ENCODE results near the gene CNOT8. TPM values are rescaled to one million over a fixed set of nuclear protein-coding genes. Genes with fewer than 3 reads are reported as not detected.

CNOT8 gene
- total RNA-seq, 2 donors from 2014 or later: 65.3 to 67.1 TPM

- DNase-seq (ENCODE audit: low spot score) (no peak), ATAC-seq (no peak)
- H3K36me3 Mint-ChIP-seq: no peaks in the 10 kb centered on the region
- H3K4me3 Mint-ChIP-seq: no peak overlapping the region
- no peak overlapping the region for H3K27ac Mint-ChIP-seq
- no peaks in the 10 kb centered on the region for H3K27me3 Mint-ChIP-seq
- H3K9me3 Mint-ChIP-seq: no peaks in the 10 kb centered on the region
- H3K4me1 Mint-ChIP-seq (ENCODE audit: low read depth in 2 of 2): no peaks in the 10 kb centered on the region
These were observed 15.5 kb upstream of the CNOT8 start for GRCh38 chr5:154842689-154843530.

DNA sequence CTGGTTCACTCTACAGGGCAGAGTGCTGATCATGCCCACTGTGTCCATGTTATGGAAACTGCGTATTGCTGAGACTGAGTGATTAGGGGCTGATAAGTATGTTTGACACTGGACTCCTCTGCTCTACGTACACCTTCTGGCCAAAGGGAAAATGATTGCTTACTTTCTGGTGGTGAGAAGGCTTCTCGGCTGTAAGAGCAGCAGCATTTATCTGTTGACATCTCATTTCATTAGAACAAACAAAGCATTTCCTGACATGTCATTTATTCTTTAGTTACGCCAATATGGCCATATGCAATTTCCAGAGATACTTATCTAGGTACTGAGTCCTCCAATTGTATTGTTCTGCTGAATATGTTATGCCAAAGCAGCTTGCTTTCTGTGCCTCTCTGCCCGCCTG, 13.6 kb upstream of the CNOT8 start:
- H3K4me3 Mint-ChIP-seq: no peak overlapping the region
- H3K27ac Mint-ChIP-seq: no peak overlapping the region
- no peaks in the 10 kb centered on the region for H3K36me3 Mint-ChIP-seq
- DNase-seq (ENCODE audit: low spot score): no peak
- no peaks in the 10 kb centered on the region for H3K9me3 Mint-ChIP-seq
- no peak for ATAC-seq
- no peaks in the 10 kb centered on the region for H3K4me1 Mint-ChIP-seq (ENCODE audit: low read depth in 2 of 2)
- H3K27me3 Mint-ChIP-seq: no peaks in the 10 kb centered on the region

GRCh38 chr5:154849264-154849785, 9.1 kb upstream of the CNOT8 start:
- no peak for DNase-seq (ENCODE audit: low spot score)
- H3K36me3 Mint-ChIP-seq: no peaks in the 10 kb centered on the region
- H3K9me3 Mint-ChIP-seq: no peaks in the 10 kb centered on the region
- H3K27ac Mint-ChIP-seq: no peak overlapping the region
- H3K4me3 Mint-ChIP-seq: no peak overlapping the region
- H3K27me3 Mint-ChIP-seq: no peaks in the 10 kb centered on the region
- H3K4me1 Mint-ChIP-seq (ENCODE audit: low read depth in 2 of 2): no peaks in the 10 kb centered on the region
- ATAC-seq: no peak

- DNase-seq (ENCODE audit: low spot score) (no peak), ATAC-seq (no peak)
- Mint-ChIP-seq H3K36me3 (no peaks in the 10 kb centered on the region), H3K27ac (no peak overlapping the region), H3K4me1 (ENCODE audit: low read depth in 2 of 2) (no peaks in the 10 kb centered on the region), H3K27me3 (no peaks in the 10 kb centered on the region), H3K9me3 (no peaks in the 10 kb centered on the region), H3K4me3 (no peak overlapping the region)
These were observed 8.6 kb upstream of the CNOT8 start for GRCh38 chr5:154849791-154850201.

- no peaks in the 10 kb centered on the region for H3K36me3 Mint-ChIP-seq
- ATAC-seq (no peak), DNase-seq (ENCODE audit: low spot score) (no peak)
- no peaks in the 10 kb centered on the region for H3K9me3 Mint-ChIP-seq
- H3K27ac Mint-ChIP-seq: no peak within 1 kb of the TSS
- H3K4me1 Mint-ChIP-seq (ENCODE audit: low read depth in 2 of 2): no peaks in the 10 kb centered on the region
- no peaks in the 10 kb centered on the region for H3K27me3 Mint-ChIP-seq
- H3K4me3 Mint-ChIP-seq: no peak within 1 kb of the TSS
These were observed 8.0 kb upstream of the CNOT8 start, which contains the start of gene FAXDC2 for GRCh38 chr5:154850255-154851062. FAXDC2 (minus strand) TSS chr5:154850603; CDS start chr5:154838178, 12,425 bp downstream.

DNA sequence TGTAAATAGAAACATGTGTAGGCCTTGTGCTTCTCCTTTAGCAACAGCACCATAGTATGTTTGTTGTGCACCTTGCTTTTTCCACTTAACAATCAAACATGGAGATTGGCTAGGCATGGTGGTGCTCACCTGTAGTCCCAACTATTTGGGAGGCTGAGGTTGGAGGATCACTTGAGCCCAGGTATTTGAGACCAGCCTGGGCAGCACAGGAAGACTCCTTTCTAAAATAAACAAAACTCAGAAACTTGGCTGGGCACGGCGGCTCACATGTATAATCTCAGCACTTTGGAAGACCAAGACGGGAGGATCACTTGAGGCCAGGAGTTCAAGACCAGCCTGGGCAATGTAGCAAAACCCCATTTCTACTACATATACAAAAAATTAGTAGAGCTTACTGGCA, 7.1 kb upstream of the CNOT8 start:
- no peak for DNase-seq (ENCODE audit: low spot score)
- Mint-ChIP-seq H3K4me3 (no peak overlapping the region), H3K27me3 (no peaks in the 10 kb centered on the region), H3K4me1 (ENCODE audit: low read depth in 2 of 2) (no peaks in the 10 kb centered on the region), H3K36me3 (no peaks in the 10 kb centered on the region), H3K9me3 (no peaks in the 10 kb centered on the region), H3K27ac (no peak overlapping the region)
- ATAC-seq: no peak

DNA sequence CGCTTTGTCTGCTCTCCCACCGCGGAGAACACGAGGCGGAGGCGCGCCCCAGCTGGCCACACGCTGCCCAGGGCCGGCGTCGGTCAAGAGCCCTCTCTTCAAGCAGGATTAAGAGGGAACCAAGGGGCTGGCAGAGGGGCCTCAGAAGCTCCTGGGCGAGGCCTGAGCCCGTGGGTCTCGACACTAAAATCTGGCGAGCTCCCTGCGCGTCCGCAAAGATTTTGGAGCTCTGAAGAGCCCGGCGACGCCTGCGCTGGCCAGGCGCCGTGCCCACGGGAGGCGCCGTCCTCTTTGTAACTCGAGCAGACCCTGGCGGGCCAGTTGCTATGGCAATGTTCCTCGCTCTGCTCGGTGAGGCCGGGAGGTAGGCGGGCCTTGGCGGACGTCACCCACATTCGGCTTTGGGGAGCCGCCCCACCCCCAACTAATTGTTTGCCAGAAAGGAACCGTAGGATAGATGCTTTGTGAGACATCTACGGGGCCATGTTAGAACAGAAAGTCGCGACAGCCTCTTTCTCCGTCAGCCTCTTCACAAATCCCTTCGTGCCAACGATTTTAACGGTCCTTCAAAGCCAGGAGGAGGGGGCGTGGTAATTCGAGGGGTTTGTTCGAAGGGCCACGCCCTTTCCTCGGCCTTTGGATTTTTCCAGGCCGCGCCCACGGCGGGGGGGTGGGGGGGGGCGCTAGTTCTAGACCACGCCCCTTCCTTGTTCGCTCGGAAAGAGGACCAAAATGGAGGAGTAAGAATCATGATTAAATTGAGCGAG, 714 bp upstream of the CNOT8 start:
- Mint-ChIP-seq H3K36me3 (peaks cover 7% of the 10 kb centered on the region), H3K4me3 (peak overlapping the region; percentile 98), H3K9me3 (no peaks in the 10 kb centered on the region), H3K27ac (peak overlapping the region; percentile 89 to 90), H3K4me1 (ENCODE audit: low read depth in 2 of 2) (peaks cover 34 to 44% of the 10 kb centered on the region in 2 donors), H3K27me3 (no peaks in the 10 kb centered on the region)
- peak; percentile 88 for DNase-seq (ENCODE audit: low spot score)
- peak; percentile 73 to 78 for ATAC-seq

- peak overlapping the region; percentile 89 to 90 for H3K27ac Mint-ChIP-seq
- no peak for ATAC-seq
- no peaks in the 10 kb centered on the region for H3K9me3 Mint-ChIP-seq
- H3K4me3 Mint-ChIP-seq: peak overlapping the region; percentile 98
- H3K36me3 Mint-ChIP-seq: peaks cover 7% of the 10 kb centered on the region
- H3K4me1 Mint-ChIP-seq (ENCODE audit: low read depth in 2 of 2): peaks cover 41 to 52% of the 10 kb centered on the region in 2 donors
- DNase-seq (ENCODE audit: low spot score): no peak
- no peaks in the 10 kb centered on the region for H3K27me3 Mint-ChIP-seq
These were observed 795 bp downstream of the CNOT8 start for GRCh38 chr5:154858972-154859871.

DNA sequence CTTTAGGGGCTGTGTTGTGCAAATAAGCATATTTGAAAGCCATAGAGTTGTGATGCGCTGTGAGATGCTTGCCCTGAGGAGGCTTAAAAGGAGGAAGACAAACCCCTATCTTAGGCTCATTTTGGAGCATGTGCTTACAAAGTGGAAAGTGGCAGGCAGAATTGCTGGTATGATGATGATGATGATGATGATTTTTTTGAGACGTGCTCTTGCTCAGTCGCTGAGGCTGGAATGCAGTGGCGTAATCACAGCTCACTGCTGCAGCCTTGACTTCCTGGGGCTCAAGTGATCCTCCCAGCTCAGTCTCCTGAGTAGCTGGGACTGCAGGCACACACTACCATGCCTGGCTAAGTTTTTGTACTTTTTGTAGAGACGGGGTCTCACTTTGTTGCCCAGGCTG, 1.7 kb downstream of the CNOT8 start:
- peaks cover 9% of the 10 kb centered on the region for H3K36me3 Mint-ChIP-seq
- peaks cover 44 to 54% of the 10 kb centered on the region in 2 donors for H3K4me1 Mint-ChIP-seq (ENCODE audit: low read depth in 2 of 2)
- no peaks in the 10 kb centered on the region for H3K9me3 Mint-ChIP-seq
- H3K27ac Mint-ChIP-seq: peak overlapping the region; percentile 89 to 90
- DNase-seq (ENCODE audit: low spot score) (no peak), ATAC-seq (no peak)
- H3K4me3 Mint-ChIP-seq: peak overlapping the region; percentile 98
- no peaks in the 10 kb centered on the region for H3K27me3 Mint-ChIP-seq

DNA sequence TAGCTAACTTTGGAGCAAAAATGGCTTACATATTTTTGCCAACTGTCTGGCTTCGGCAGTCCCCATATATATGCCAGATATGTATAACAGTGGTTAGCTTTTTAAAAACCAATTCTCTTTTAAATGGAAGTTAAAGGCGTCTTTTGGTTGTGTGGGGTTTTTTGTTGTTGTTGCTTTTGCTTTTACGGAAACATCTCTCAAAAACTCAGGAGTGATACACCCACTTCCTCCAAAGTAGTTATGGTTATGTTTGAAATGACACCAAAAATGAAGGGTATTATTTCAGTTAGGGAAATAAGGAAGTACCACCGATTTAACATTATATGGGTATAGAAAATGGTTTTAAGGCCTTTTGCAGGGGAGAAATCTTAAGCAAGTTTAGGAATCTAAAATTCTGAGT, 2.3 kb downstream of the CNOT8 start:
- Mint-ChIP-seq H3K4me1 (ENCODE audit: low read depth in 2 of 2) (peaks cover 49 to 58% of the 10 kb centered on the region in 2 donors), H3K27ac (peak overlapping the region; percentile 89 to 90), H3K4me3 (peak overlapping the region; percentile 98), H3K36me3 (peaks cover 12% of the 10 kb centered on the region), H3K27me3 (no peaks in the 10 kb centered on the region), H3K9me3 (no peaks in the 10 kb centered on the region)
- DNase-seq (ENCODE audit: low spot score) (no peak), ATAC-seq (no peak)

GRCh38 chr5:154861946-154862345, 3.5 kb downstream of the CNOT8 start:
- H3K36me3 Mint-ChIP-seq: peaks cover 14% of the 10 kb centered on the region
- ATAC-seq (no peak), DNase-seq (ENCODE audit: low spot score) (no peak)
- H3K4me1 Mint-ChIP-seq (ENCODE audit: low read depth in 2 of 2): peaks cover 50 to 54% of the 10 kb centered on the region in 2 donors
- no peaks in the 10 kb centered on the region for H3K9me3 Mint-ChIP-seq
- H3K27me3 Mint-ChIP-seq: no peaks in the 10 kb centered on the region
- peak overlapping the region; percentile 2 to 13 for H3K27ac Mint-ChIP-seq
- H3K4me3 Mint-ChIP-seq: peak overlapping the region; percentile 39

- Mint-ChIP-seq H3K27me3 (no peaks in the 10 kb centered on the region), H3K4me3 (peak overlapping the region; percentile 23), H3K36me3 (peaks cover 18% of the 10 kb centered on the region), H3K9me3 (no peaks in the 10 kb centered on the region), H3K4me1 (ENCODE audit: low read depth in 2 of 2) (peaks cover 47 to 51% of the 10 kb centered on the region in 2 donors), H3K27ac (peak overlapping the region; percentile 2 to 13)
- ATAC-seq (no peak), DNase-seq (ENCODE audit: low spot score) (no peak)
These were observed 4.3 kb downstream of the CNOT8 start for GRCh38 chr5:154862766-154863165.
